HG02610 (cell line): ENCODE data around the gene MIB2.

Experiments
- ATAC-seq: cut with Tn5 transposase; IDR thresholded peaks from one replicate; pipeline ENCODE4 v1.9.1; 2021; ENCODE audit warnings: mild to moderate bottlenecking, moderate library complexity; ENCODE audit not compliant: unreplicated experiment

MIB2 gene

DNA sequence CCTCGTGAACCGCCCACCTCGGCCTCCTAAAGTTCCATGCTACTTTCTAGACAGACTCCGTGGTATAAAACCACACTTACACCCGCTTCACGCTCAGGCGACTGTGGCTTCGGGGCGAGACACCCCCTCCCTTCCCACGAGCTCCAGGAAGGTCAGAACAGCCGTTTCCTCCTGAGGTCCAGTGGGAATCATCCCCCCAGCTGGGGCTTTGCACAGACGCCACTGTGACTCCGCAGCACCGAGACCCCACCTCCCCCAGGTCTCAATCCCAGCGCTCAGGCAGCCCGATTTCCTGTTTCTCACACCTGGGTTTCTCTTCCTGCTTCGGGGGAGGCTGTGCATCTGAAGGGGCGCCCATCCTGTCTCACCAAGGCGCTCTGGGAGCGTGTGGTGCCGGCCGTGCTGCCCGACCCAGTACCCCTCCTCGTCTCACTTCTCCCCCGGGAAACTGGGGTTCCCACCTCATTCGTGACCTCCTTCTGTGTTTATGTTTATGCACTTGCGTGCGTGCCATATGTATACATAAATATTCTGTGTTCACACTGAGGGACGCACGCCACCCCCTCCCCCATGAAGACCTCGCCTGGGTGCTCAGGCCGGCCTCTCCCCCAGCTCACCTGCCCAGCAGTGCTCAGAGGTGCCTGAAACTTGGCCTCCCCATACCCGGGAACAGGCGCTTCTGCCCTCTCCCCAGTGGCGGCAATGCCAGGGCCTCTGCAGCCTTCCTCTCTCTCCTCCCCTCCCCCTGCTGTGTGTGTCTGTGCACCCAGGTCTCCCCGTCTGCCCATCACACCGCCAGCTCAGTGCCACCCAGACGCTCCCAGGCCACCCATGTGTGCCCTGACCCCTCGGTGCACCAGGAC is 62.6 kb downstream of the MIB2 start:
- peak; percentile 66 for ATAC-seq

DNA sequence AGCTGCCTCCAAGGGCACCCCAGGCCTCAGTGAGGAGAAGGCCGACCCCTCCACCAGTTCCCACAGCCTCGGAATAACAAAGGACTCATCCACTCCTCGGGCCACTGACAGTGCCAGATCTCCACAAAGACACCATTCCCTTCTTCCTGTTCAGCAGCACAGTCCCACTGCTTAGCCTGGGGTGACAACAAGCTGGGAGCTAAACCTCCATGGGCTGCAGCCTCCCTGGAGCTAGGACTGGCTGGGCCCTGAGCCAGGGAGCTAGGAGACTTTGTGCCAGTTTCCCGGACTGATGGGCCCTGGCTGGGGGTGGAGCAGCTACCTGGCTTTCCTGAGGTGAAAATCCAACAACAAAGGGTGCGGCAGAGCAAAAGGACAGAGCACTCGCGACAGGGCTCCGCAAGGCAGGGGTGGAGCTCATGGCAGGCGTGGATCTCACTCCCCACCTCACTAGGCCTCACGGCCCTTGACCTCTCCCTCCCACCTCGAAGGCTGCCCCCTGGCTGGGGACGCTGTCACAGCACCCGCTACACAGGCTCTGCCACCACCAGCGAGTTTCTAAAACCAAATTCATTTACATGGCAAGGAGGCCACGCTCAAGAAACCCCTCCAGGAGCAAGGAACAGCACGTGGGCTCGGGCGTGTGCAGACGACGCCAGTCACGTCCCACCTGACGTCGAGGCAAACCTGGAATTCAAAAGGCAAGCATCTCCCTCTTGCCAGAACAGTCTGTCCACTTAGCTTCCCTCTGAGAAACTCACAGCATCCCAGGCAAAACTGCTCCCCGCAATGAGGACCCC is 63.5 kb downstream of the MIB2 start:
- peak; percentile 4 for ATAC-seq
